Stimulated activated CD4-positive, alpha-beta T cell treated with anti-CD3 and anti-CD28 coated beads, Interleukin-1b, Interleukin-23, amount 100 ng/mL, for 24 hours (primary cell): ENCODE data around the gene L2HGDH.
A peak's percentile ranks its signal among the peaks of the same experiment; 100 is the strongest.

Experiments used
- DNase-seq, 4 experiments: peaks; one replicate each; pipeline ENCODE4 v3.0.0-alpha.2; 2020; ENCODE audit warnings: low read depth in 4 of 4, low spot score in 1 of 4

L2HGDH gene

GRCh38 chr14:50299585-50299984, 12.4 kb downstream of the L2HGDH start:
- no peak for DNase-seq

GRCh38 chr14:50290306-50290705, 21.7 kb downstream of the L2HGDH start:
- no peak for DNase-seq

- DNase-seq, result no peak
Measured at GRCh38 chr14:50288146-50288545, 23.9 kb downstream of the L2HGDH start.

- no peak for DNase-seq
Measured at GRCh38 chr14:50285861-50286260, 26.2 kb downstream of the L2HGDH start.

- no peak for DNase-seq
Measured at GRCh38 chr14:50272498-50272897, 39.5 kb downstream of the L2HGDH start.

- no peak for DNase-seq
Measured at GRCh38 chr14:50270932-50271331, 41.1 kb downstream of the L2HGDH start.

GRCh38 chr14:50265029-50265428, 47.0 kb downstream of the L2HGDH start:
- no peak for DNase-seq

- no peak for DNase-seq
Measured at GRCh38 chr14:50263321-50263720, 48.7 kb downstream of the L2HGDH start.

GRCh38 chr14:50262865-50263264, 49.2 kb downstream of the L2HGDH start:
- DNase-seq, result no peak

- no peak for DNase-seq
Measured at GRCh38 chr14:50260511-50260910, 51.5 kb downstream of the L2HGDH start.

- DNase-seq, result no peak
Measured at GRCh38 chr14:50260072-50260471, 52.0 kb downstream of the L2HGDH start.

GRCh38 chr14:50257732-50258131, 54.3 kb downstream of the L2HGDH start:
- DNase-seq, result no peak

GRCh38 chr14:50254248-50254647, 57.8 kb downstream of the L2HGDH start:
- no peak for DNase-seq

GRCh38 chr14:50249136-50249775, 62.8 kb downstream of the L2HGDH start:
- DNase-seq, result no peak

- DNase-seq, result no peak
Measured at GRCh38 chr14:50247245-50247644, 64.8 kb downstream of the L2HGDH start.

GRCh38 chr14:50242566-50243310, 69.3 kb downstream of the L2HGDH start:
- no peak for DNase-seq

- no peak for DNase-seq
Measured at GRCh38 chr14:50242096-50242495, 69.9 kb downstream of the L2HGDH start.

- DNase-seq, result no peak
Measured at GRCh38 chr14:50237427-50237826, 74.6 kb downstream of the L2HGDH start.

- DNase-seq, result no peak
Measured at GRCh38 chr14:50233951-50234250, 78.1 kb downstream of the L2HGDH start.

- DNase-seq, result peak in 1 of 4 experiments; percentile 16
Measured at GRCh38 chr14:50233166-50233950, 78.7 kb downstream of the L2HGDH start.

GRCh38 chr14:50232276-50232642, 79.8 kb downstream of the L2HGDH start:
- DNase-seq, result no peak
